ENCODE measurements around the gene TMEM204. TPM values are rescaled to one million over a fixed set of nuclear protein-coding genes. Genes with fewer than 3 reads are reported as not detected.

TMEM204 gene
- total RNA-seq, 6 donors from 2014 or later = 31.4 to 112 (median 48.4) TPM

- Histone ChIP-seq H3K9me3 (no peaks in the 10 kb centered on the region), H3K27ac (no peak overlapping the region), H3K27me3 (no peaks in the 10 kb centered on the region), H3K36me3 (peaks cover 6 to 70% (median 42%) of the 10 kb centered on the region in 4 donors), H3K4me1 (peaks cover 18 to 28% (median 21%) of the 10 kb centered on the region in 4 donors), H3K4me3 (no peak overlapping the region)
- ATAC-seq (ENCODE audit: low FRiP score in 2 of 2) = no peak
- WGBS, 2 donors = 91 to 100% methylated on average over 7 to 19 of the region's 22 CpGs
- peak in 1 of 2 donors; percentile 79 for DNase-seq
- TF ChIP-seq CTCF (IDR thresholded peaks at IDR 0.05) (no peak), POLR2AphosphoS5 (IDR thresholded peaks at IDR 0.05) (no peak), POLR2A (IDR thresholded peaks at IDR 0.05) (no peak), EP300 (IDR thresholded peaks at IDR 0.05) (no peak)
These were observed 27.6 kb upstream of the TMEM204 start for GRCh38 chr16:1505912-1506311.

GRCh38 chr16:1506494-1507213, 26.8 kb upstream of the TMEM204 start:
- peaks cover 6 to 70% (median 36%) of the 10 kb centered on the region in 4 donors for H3K36me3 ChIP-seq
- ATAC-seq (ENCODE audit: low FRiP score in 2 of 2) (no peak), DNase-seq (peak in 1 of 2 donors; percentile 82)
- no peak overlapping the region for H3K4me3 ChIP-seq
- H3K4me1 ChIP-seq = peaks cover 24 to 34% (median 24%) of the 10 kb centered on the region in 4 donors
- H3K27me3 ChIP-seq = no peaks in the 10 kb centered on the region
- WGBS, 2 donors = 94 to 100% methylated on average over 1 to 30 of the region's 37 CpGs
- TF ChIP-seq CTCF (IDR thresholded peaks at IDR 0.05) (no peak), EP300 (IDR thresholded peaks at IDR 0.05) (no peak), POLR2AphosphoS5 (IDR thresholded peaks at IDR 0.05) (no peak), POLR2A (IDR thresholded peaks at IDR 0.05) (no peak)
- no peaks in the 10 kb centered on the region for H3K9me3 ChIP-seq
- no peak overlapping the region for H3K27ac ChIP-seq

- no peak for ATAC-seq (ENCODE audit: low FRiP score in 2 of 2)
These were observed 24.8 kb upstream of the TMEM204 start for GRCh38 chr16:1508494-1509187.

More at GRCh38 chr16:1508494-1509187, 24.8 kb upstream of the TMEM204 start:
- peak overlapping the region; percentile 22 to 88 (median 74) for H3K27ac ChIP-seq
- peak in 1 of 2 donors; percentile 66 for DNase-seq
- no peak overlapping the region for H3K4me3 ChIP-seq
- no peaks in the 10 kb centered on the region for H3K27me3 ChIP-seq
- peaks cover 24 to 52% (median 27%) of the 10 kb centered on the region in 4 donors for H3K4me1 ChIP-seq
- H3K9me3 ChIP-seq = no peaks in the 10 kb centered on the region
- 86% methylated on average over 21 of the region's 24 CpGs; no CpG with 5 or more reads in 1 of the 2 donors for WGBS, 2 donors
- H3K36me3 ChIP-seq = peaks cover 0 to 52% (median 18%) of the 10 kb centered on the region in 4 donors
- no peak for TF ChIP-seq EP300 (IDR thresholded peaks at IDR 0.05)
- TF ChIP-seq POLR2AphosphoS5 (IDR thresholded peaks at IDR 0.05) = no peak
- no peak for TF ChIP-seq POLR2A (IDR thresholded peaks at IDR 0.05)
- TF ChIP-seq CTCF (IDR thresholded peaks at IDR 0.05) = no peak
